Activated naive CD4-positive, alpha-beta T cell (primary cell): ENCODE data around the gene PHF12.

Experiments
- DNase-seq, 4 experiments: peaks; one replicate each; lab custom pipeline; 2025; lab: John Stamatoyannopoulos, UW

PHF12 gene

DNA sequence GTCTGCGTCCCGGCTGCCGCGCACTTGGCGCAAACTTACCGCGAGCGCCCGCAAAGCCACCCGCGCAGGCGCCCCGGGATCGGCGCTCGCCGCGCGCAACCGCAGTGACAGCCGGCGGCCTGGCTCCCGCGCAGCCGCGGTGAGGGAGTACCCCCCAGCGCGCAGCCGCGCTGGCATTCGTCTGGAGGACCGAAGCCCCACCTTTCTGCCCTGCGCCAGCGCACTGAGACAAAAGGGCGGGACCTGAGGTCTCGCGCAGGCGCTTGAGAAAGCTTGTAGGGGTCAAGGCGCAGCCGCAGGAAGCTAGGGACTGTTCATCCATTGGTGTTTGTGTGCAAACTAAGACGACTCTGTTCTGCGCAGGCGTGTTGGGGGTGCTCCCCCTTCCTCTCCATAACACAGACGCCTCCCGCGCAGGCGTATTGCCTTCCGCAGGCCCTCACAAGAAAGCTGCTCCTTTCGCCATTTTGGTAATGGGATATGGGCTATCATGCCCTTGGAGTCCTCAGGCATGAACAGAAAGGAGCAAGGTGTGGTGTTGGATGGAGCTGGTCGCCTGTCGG is at the start of gene PHF12:
Gene PHF12, minus strand, starts transcription at position 91 of the 563 bp plus-strand sequence. CDS start 558 bp downstream, outside the sequence.
- peak; percentile 96 to 99 (median 98) for DNase-seq

DNA sequence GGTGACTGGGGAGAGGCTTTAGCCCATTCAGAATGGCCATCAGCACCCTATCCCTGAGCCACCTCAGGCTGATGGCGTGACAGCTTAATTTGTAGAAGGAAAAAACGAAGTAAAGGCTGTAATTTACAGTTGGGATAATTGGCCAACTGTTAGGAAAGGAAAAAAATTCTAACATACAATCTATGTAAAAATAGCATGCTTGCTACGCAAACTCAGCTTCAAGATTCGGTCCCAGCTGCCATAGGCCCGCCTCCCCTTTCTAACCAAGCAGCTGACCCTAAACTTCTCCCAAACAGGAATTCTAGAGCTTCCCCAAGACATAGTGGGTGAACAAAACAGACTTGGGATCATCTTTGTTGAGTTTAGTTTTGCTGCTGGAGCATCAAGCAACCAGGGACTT is 49.7 kb upstream of the PHF12 start:
- no peak for DNase-seq

DNA sequence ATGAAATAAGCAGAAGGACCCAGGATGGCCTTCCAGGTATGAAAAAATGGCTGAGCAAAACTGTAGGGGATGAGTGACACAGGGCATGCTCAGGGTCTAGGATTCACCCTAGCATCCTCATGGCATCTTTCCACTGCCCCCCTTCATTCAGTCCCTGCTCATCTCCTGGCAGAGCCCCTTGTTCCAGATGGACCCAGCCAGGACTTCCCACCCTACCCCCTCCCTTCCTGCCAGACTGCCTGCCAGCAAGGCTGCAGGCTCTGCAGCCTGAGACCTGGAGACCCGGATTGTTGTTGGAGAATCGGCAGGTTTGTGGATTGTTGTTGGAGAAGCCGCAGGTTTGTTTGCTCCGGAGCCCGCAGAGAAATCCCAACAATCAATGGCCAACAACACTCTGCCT is 47.9 kb upstream of the PHF12 start:
- no peak for DNase-seq

DNA sequence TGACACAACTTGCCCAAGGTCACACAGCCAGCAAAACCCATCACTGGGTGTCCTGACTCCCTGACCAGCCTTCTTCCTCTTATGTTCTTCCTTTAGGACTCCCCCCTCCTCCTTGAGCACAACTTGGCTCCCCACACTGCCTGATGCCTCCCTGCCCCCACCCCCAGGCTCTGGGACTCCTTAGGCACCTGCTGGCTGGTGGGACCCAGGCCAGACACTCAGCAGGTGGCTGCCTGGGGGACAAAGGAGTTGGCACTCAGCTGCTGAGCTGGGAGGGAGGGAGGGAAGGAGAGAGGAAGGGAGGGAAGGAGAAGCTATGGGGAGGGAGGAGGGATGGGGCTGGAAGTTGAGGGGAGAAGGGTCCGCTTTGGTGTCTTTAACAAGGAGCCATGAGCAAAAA is 46.5 kb upstream of the PHF12 start:
- no peak for DNase-seq

DNA sequence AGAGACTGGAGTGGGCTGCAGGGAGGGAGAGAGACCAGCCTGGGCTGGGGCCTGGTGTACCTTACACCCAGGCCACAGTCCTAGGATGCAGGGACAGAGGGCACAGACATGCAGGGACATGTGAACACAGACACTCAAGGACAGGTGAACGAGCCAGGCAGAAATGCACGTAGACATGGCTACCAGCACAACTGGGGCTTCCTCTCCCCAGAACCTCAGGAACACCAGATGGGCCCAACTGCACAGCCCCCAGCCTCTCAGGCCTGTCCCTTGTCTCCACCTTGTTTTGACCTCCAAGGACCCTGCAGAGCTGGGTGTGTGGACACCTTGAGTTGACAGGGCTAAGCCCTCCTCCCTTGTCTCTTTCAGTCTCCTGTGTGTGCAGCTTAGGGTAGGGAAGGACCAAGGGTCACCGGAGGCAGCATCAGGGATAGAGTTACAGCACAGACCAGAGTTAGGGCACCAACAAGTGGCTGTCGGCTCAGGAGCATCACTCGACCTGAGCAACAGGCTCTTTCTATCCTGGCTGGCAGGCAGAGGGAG is 45.3 kb upstream of the PHF12 start:
- no peak for DNase-seq

DNA sequence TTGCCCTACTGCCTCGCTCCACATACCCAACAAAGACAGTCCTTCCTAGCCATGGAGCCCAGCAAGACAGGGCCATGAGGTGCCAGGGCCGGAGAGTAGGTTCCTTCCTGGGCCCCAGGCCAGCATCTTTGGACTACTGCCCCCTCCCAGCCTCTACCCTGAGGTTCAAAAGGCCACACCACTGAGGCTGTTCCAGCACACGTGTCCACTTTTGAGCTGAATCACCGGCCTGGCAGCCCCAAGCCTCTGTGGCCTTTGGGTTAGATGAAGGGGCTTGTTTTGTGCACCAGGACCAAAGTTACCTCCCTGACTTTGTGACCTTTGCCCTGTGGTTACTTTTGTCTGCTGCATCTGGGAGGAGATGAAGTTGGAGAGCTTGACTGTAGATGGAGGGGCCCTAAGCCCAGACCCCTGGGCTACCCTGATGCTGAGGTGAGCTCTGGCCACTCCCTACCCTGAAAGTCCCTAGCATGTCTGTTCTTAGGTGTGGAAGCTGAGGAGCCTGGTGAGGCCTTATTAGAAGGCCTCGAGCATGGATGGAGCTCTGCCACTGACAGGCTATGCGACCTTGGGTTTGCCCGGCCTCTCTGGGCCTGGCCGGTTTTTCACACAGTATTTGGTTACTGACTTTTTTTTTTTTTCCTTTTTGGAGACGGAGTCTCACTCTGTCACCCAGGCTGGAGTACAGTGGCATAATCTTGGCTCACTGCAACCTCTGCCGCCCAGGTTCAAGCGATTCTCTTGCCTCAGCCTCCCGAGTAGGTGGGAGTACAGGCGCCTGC is 42.5 kb upstream of the PHF12 start:
- DNase-seq: no peak

DNA sequence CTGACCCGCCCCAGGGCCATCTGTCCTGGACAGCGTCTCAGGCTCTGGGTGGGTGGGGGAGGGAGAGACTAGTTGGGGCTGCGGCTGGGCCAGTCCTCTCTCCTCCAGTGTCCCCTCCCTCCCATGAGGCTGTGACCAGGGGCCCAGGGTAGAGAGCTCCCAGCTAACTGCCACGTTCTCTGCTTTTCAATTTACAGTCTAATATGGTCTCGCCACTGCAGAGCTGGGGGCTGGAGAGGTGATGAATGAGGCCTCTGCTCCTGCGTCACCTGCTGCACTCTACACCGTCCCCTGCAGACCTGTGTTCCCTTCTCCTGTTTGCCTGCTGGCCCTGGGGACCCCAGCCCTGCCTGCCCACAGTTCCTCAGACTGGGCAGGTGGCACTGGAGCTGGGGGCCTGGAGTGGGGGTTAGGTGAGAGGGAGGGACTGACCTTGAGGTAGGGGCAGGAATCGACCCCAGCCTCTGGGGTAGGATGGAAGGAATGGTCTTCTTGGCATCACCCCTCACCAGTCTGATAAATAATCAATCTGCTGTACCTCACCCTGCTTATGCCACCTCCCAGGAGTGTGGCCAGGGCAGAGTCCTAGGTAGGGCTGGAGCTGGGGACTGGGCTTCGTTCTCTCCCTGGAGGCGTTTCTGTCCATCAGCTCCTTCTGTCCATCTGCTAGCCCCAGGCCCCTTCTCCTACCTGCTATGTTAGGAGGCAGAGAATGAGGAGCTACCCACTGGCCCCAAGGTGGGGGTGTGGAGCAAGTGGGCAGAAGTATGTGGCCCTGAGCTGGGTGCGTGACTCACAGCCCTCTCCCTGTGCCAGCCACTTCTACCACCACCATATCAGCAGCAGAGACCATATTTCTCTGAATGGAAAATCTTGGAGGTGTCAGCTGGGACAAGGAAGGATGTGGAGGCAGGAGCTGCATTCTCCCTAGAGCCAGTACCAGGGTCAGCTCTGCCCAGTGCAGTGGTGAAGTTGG is 41.6 kb upstream of the PHF12 start:
- no peak for DNase-seq

DNA sequence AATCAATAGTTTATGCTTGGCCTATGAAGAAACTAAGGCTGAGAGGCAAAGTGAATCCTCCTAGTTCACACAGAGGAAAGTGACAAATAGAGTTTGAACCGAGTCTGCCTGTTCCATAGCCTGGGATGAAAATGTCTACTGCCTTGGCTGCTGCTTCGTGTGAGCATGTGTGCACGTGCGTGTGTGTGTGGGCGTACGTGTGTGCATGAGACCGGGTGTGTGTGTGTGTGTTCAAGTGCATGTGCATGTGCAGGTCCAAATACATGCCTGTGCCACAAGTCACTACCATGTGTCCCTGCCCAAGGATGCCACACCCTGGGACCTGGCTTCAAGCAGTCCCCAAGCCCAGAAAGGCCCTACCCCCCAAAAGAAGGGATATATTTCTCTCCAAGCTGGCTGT is 40.9 kb upstream of the PHF12 start:
- no peak for DNase-seq

DNA sequence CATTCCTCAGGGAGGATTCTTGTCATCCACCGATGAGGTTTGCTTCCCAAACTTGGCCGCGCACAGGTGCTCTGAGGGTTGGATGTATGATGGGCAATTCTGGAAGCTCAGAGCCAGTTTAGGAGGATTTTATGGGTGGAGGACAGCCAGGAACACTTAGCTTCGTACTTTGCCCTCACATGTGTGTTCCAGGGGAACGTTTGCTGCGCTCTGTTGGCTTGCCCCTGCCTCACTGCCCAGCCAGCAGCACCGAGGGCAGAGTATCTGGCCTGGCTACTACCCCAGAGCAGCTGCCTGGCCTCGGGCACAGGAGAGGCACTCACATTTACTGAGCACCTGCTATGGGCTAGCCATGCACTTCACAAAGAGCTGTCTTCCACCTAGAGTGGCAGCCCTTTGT is 40.5 kb upstream of the PHF12 start:
- no peak for DNase-seq

DNA sequence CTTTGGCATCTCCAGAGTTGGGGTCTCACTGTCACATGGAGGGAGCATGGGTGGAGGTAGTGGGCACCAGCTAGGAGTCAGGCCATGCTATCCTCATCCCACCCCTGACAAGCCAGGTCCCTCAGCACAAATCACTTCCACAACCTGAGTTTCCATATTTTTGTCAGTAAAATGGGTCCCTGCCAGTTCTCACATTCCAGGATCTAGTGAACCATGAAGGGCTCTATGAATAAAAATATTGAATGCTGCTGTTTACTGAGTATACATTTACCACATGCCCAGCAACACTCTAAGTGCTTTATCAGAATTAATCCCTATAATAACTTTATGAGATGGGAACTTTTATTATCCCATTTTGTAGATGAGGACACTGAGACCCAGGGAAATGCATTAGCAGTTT is 37.7 kb upstream of the PHF12 start:
- no peak for DNase-seq

DNA sequence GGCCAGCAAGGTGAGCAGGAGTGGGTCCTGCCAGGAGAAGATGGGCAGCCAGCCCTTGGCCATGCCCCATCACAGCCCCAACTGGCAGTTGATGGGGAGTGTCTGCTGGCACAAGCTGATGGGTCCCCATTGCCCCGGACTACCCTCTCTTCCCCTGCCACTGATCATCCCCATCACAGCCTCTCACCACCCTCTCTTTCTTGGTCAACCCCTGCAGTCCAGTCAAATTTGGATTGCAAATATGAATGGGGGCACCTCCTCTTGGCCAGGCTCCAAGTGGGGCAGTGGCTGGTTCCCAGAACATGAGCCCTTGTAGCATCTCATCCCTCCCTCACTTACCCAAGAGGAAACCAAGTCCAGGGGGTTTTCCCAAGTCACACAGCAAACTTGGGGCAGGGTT is 37.2 kb upstream of the PHF12 start:
- DNase-seq: no peak

DNA sequence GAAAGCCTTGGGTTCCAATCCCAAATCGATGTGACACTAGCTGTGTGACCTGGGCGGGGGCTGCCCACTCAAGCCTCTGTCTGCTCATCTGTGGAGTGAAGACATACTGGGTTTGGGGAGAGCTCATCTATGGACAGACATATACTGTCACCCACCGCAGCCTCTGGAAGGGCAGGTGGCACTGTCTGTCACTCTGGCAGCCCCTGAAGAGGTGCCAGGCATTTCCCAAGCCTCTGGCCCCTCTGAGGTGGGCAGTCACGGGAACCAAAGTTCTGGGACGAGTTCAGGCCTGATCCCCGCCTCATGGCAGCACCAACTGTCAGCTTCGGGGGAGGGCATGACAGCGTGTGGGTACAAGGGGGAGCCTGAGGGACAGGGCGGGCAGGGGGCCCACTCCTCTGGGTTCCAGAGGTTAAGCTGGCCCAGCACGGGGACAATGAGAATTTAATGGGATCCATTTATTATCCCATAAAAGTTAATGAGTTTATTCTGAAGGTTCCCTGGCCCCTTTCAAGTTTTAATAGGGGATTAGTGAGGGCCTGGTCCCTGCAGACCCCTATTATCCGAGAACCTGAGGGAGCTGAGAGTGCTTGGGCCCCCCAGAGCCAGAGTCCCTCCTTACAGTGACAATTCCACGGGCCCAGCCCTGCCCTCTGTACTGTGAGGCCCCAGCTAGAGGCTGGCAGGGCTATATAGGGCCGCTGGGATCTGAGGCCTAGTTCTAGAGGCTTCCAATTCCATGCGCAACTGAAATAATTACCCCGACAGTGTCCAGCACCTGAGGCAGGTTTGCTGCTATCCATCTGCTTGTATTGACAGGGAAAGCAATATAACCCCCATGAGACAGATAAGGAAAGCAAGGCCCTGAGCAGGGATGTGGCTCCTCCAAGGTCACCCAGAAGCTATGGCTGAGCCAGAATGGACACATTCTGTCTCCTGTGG is 35.7 kb upstream of the PHF12 start:
- no peak for DNase-seq

DNA sequence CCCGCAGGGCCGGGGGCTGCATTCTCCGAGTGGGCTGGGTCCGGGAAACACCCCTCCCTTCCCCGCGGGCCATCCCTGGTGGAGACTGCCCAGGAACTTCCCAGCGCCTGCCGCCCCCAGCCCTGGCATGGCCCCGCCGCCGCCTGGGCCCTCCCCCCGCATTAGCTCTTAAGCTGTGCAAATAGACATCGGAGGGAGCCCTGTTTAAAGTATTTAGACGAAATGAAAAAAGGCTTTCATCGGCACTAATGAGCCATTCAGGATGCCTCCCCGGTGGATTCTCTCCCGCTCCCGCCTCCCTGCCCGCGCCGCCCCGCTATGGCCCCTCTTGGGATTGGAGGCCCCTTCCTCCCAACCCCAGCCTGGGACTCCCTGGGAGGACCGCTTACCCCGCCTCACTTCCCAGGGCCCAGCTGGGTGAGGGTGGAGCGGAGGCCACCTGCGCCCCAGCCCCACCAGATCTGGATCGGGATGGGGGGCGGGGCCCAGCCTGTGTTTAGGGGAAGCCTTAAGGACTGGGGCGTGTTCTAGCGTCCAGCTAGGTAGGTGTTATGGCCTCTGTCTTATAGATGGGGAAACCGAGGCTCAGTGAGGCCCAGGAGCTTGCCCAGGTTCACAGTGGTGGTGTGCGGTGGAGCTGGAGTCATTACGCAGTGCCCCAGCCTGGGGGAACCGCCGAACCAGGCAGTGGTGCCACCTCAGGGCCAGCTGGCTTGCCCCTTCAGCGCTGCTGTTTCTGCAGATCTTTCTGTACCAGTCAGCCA is 34.8 kb upstream of the PHF12 start:
- DNase-seq: no peak

DNA sequence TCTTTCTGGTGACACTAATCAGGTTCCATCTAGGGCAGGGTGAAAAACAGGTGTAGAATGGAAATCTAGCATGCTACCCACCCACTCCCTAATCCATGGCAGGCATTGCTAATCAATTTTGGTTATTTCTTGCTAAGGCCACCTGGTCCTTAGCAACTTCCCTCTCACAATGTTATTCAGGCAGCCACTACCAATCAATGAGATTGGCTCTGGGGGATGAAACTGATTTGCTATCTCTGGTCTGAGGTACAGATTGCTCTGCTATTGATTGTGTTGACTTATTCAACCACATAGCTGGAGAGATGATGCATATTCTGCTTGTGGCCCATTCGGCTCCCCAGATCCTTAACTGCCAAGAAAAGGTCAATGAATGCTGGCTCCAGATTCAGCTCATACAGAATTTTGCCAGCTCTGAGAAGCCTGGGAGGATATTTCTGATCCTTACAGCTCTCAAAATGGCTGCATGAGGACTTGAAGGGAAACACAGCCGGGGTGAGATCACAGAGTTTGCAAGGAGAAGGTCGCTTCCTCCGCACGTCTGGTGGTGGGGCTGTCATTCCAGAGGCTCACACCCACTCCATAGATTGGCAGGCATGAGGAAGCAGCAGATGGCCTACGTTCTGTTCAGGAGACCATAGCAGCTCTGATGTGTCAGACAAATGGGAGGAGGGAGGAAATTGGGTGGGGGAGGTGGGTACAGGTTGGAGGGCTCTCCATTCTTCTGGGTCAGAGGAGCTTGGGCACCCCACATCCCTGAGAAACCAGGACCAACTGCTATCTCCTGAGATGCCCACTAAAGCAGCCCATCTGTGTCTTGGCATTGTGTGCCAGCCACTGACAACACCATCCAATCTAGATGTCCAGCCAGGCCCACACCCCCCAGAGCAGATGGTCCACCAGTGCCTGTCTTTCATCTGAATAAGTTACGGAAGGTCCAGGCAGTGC is 32.2 kb upstream of the PHF12 start:
- DNase-seq: no peak

DNA sequence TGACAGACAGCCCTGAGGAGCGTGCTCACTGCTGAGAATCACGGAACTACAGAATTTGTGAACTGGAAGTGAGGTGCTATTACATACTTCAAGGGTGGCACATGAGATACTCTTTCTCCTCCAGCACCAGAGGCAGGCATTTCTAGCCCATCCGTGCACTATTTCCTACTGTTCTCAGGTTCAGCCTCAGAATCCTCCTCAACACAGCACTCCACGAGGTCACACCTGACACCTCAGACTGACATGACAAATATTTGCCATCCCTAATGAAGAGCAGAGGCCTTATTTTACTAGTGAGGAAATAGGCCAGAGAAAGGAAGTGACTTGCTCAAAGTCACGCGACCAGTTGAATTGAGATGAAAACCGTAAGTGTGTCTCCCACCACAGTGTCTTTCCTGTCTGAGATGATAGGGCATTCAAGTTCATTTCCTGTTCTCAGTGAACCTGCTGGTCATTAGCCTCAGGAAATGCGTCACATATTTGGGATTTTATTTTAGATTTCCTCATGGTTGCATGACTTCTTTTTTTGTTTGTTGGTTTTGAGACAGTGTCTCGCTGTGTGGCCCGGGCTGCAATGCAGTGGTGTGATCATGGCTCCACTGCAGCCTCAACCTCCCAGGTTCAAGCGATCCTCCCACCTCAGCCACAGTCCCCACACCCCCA is 30.9 kb upstream of the PHF12 start:
- peak in 1 of 4 experiments; percentile 10 for DNase-seq

DNA sequence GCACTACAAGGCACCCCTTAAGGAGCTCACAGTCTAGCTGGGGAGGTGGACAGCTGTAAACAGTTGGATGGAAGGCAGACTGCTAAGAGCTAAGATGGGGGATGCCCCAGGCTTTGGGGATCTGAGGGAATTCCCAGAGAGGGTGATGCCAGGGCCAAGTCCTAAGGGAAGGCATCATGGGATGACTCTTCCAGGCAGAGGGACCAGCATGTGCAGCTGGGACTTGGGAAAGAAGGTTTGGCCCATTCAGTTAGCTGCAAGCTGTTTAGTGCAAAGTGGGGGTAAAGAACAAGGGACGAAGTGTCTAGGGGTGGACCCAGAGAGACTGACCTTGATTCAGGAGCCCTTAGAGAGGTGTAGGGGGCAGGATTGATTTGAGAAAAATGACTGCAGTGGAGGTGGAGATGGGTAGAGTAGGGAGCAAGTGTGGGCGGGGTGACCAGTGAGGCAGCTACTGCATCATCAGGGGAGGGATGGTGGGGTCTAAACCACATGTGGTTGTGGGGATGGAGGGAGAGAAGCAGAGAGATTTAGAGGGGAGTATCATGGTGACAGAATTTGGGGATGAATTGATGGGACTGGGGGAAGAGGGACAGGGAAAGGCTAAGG is 27.1 kb upstream of the PHF12 start:
- no peak for DNase-seq

DNA sequence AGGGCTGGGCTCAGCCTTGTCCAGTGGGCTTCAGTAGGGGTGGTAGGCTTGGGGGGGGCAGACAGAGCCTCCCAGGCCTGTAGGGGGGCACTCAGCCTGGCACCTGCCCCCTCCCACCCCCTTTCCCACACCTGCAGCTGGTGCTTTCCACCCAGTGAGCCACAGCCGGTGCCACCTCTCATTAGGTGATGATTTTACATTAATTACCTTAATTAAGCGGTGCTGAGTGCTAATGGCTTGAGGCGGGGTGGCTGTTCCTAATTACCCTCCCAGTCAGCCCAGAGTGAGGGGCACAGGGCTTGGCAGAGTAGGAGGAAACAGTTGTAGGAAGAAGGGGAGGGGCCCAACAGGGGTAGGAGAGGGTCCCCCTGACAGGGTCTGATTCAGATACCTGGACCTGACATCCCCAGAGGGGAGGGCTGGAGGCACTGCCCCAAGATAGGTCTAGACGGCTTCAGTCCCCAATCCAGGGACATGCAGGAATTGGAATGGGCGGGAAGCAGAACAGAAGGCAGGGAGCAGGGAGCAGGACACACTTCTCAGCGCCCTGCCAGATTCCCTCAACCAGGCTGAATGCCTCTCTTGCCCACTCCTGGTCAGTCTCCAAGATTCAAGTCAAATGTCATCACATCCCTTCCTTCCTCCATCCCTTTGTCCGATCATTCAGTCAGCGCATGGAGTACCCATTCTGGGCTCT is 26.5 kb upstream of the PHF12 start:
- no peak for DNase-seq

DNA sequence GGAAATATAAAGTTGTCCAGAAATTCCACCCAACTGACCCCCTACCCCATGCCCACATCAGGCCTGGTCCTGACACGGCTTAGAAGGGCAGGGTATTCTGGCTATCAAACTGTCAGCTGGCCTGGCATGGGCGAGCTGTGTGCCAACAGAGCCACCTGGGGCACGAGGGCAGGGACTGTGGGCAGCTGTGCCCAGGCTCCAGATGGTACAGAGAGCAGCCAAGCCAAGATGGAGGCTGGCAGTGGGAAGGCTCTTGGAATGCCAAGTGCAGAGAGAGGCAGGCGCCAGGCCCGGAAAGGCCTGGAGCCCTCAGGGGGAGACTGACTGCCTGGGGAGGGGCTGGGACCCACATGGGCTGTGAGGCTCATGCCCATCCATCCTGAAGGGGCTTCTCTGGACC is 24.3 kb upstream of the PHF12 start:
- DNase-seq: no peak
